ENCODE results near the gene CLSTN2. TPM values are rescaled to one million over a fixed set of nuclear protein-coding genes. Genes with fewer than 3 reads are reported as not detected.

The CLSTN2 gene
- total RNA-seq, 1 experiment from 2014 or later, result 0.02 TPM

GRCh38 chr3:140568131-140568530 lies 633.1 kb downstream of the CLSTN2 start:
- DNase-seq (ENCODE audit: low read depth, low spot score) (no peak), ATAC-seq (no peak)
- Histone ChIP-seq H3K27me3 (ENCODE audit: insufficient read depth, low read length) (peaks cover 13% of the 10 kb centered on the region), H3K4me3 (replicated peaks in 1 of 2; ENCODE audit: low read depth in 1 of 2, low read length in 2 of 2) (no peak overlapping the region), H3K79me2 (ENCODE audit: insufficient read depth, low read length) (no peaks in the 10 kb centered on the region), H3K4me1 (ENCODE audit: control insufficient read depth in 1 of 2, insufficient read depth in 2 of 2, low read length in 2 of 2) (no peaks in the 10 kb centered on the region), H3K9ac (ENCODE audit: low read length) (no peak overlapping the region), H3K9me2 (ENCODE audit: insufficient read depth) (no peaks in the 10 kb centered on the region), H3K9me3 (ENCODE audit: control insufficient read depth in 1 of 2, insufficient read depth in 1 of 2, low read depth in 1 of 2, low read length in 2 of 2) (no peaks in the 10 kb centered on the region), H3K36me3 (ENCODE audit: control insufficient read depth in 1 of 2, insufficient read depth in 2 of 2, low read length in 2 of 2) (no peaks in the 10 kb centered on the region), H2AFZ (ENCODE audit: low read depth, low read length, poor library complexity, severe bottlenecking) (no peak overlapping the region), H3K27ac (ENCODE audit: low read depth, low read length) (no peak overlapping the region), H4K20me1 (ENCODE audit: insufficient read depth) (no peaks in the 10 kb centered on the region), H3K4me2 (ENCODE audit: low read length) (no peak overlapping the region)
- intact Hi-C loops (cut with micrococcal nuclease), result no loop called here
- no peak for TF ChIP-seq POLR2A (IDR thresholded peaks at IDR 0.05; ENCODE audit: borderline replicate concordance, extremely low read depth, insufficient read depth, insufficient read length)
- no peak for TF ChIP-seq CEBPB (IDR thresholded peaks at IDR 0.05; ENCODE audit: low read depth)
- no peak for TF ChIP-seq TCF7L2 (IDR thresholded peaks at IDR 0.05; ENCODE audit: borderline replicate concordance, extremely low read depth, insufficient read depth, insufficient read length)
- TF ChIP-seq ZBTB33 (IDR thresholded peaks at IDR 0.05; ENCODE audit: extremely low read depth, insufficient replicate concordance, low read length), result no peak
- ChIA-PET CTCF (no interaction called here), POLR2A (no interaction called here), RAD21 (ENCODE audit: low non-redundant PET in 1 of 2, low total read pairs in 2 of 2, uncharacterized antibody in 2 of 2, unreplicated experiment in 2 of 2) (no interaction called here)
- BruUV-seq (replicated peaks), result no TSS peak

- H3K4me1 ChIP-seq (ENCODE audit: control insufficient read depth in 1 of 2, insufficient read depth in 2 of 2, low read length in 2 of 2), result no peaks in the 10 kb centered on the region
- H3K9me2 ChIP-seq (ENCODE audit: insufficient read depth), result no peaks in the 10 kb centered on the region
- H3K9ac ChIP-seq (ENCODE audit: low read length), result no peak overlapping the region
- no peak overlapping the region for H3K4me2 ChIP-seq (ENCODE audit: low read length)
- intact Hi-C loops (cut with micrococcal nuclease), result no loop called here
- H4K20me1 ChIP-seq (ENCODE audit: insufficient read depth), result no peaks in the 10 kb centered on the region
- no peak overlapping the region for H3K4me3 ChIP-seq (replicated peaks in 1 of 2; ENCODE audit: low read depth in 1 of 2, low read length in 2 of 2)
- no peak for DNase-seq (ENCODE audit: low read depth, low spot score)
- POLR2A ChIA-PET, result no interaction called here
- H3K79me2 ChIP-seq (ENCODE audit: insufficient read depth, low read length), result no peaks in the 10 kb centered on the region
- no peak overlapping the region for H3K27ac ChIP-seq (ENCODE audit: low read depth, low read length)
- RAD21 ChIA-PET (ENCODE audit: low non-redundant PET in 1 of 2, low total read pairs in 2 of 2, uncharacterized antibody in 2 of 2, unreplicated experiment in 2 of 2), result no interaction called here
- no TSS peak for BruUV-seq (replicated peaks)
- no peak for ATAC-seq
- CTCF ChIA-PET, result no interaction called here
- no peaks in the 10 kb centered on the region for H3K36me3 ChIP-seq (ENCODE audit: control insufficient read depth in 1 of 2, insufficient read depth in 2 of 2, low read length in 2 of 2)
- H3K9me3 ChIP-seq (ENCODE audit: control insufficient read depth in 1 of 2, insufficient read depth in 1 of 2, low read depth in 1 of 2, low read length in 2 of 2), result no peaks in the 10 kb centered on the region
- no peak for TF ChIP-seq POLR2AphosphoS5 (IDR thresholded peaks at IDR 0.05; ENCODE audit: low read depth, low read length)
- TF ChIP-seq SIN3A (IDR thresholded peaks at IDR 0.05; ENCODE audit: low read depth), result no peak
- TF ChIP-seq RAD21 (IDR thresholded peaks at IDR 0.05; ENCODE audit: low read depth), result no peak
- TF ChIP-seq CBX3 (IDR thresholded peaks at IDR 0.05; ENCODE audit: low read depth), result no peak
- no peak for TF ChIP-seq SP1 (IDR thresholded peaks at IDR 0.05; ENCODE audit: low read depth)
- no peak for TF ChIP-seq ATF3 (IDR thresholded peaks at IDR 0.05)
- TF ChIP-seq EZH2 (IDR thresholded peaks at IDR 0.05), result no peak
- no peak for TF ChIP-seq FOSL1 (IDR thresholded peaks at IDR 0.05; ENCODE audit: low read depth)
- no peak for TF ChIP-seq YY1 (IDR thresholded peaks at IDR 0.05; ENCODE audit: extremely low read depth, insufficient replicate concordance, low read depth, low read length)
- TF ChIP-seq EGR1 (IDR thresholded peaks at IDR 0.05; ENCODE audit: low read depth), result no peak
- no peak for TF ChIP-seq CTCF (IDR thresholded peaks at IDR 0.05 in 2 of 3, conservative IDR thresholded peaks at IDR 0.05 in 1 of 3; ENCODE audit: borderline replicate concordance in 1 of 3, insufficient read depth in 1 of 3, low read depth in 2 of 3, low read length in 2 of 3)
- H3K27me3 ChIP-seq (ENCODE audit: insufficient read depth, low read length), result peaks cover 13% of the 10 kb centered on the region
- H2AFZ ChIP-seq (ENCODE audit: low read depth, low read length, poor library complexity, severe bottlenecking), result no peak overlapping the region
Measured at GRCh38 chr3:140568842-140569520, 634.0 kb downstream of the CLSTN2 start.

Measured in HCT116 (cell line).